Osteoblast (primary cell): ENCODE data around the gene UBE2E2. TPM values are rescaled to one million over a fixed set of nuclear protein-coding genes. Genes with fewer than 3 reads are reported as not detected.

Source experiments
- DNase-seq: peaks from one replicate; pipeline ENCODE4 v3.0.0; 2011; ENCODE audit warnings: low spot score, mixed read lengths; ENCODE audit not compliant: insufficient read length; ENCODE audit errors: missing footprints
- H2AFZ ChIP-seq: 2 replicates; pipeline ENCODE4 v1.6.0; 2011; ENCODE audit warnings: mild to moderate bottlenecking, low read length
- H3K27ac ChIP-seq: 2 replicates; pipeline ENCODE4 v1.5.1; 2011; ENCODE audit warnings: mild to moderate bottlenecking, low read depth, low read length, moderate library complexity
- H3K27me3 ChIP-seq: 2 replicates; pipeline ENCODE4 v1.6.0; 2012; ENCODE audit warnings: mild to moderate bottlenecking, control low read depth, inconsistent platforms, low read length, moderate library complexity; ENCODE audit not compliant: insufficient read depth
- H3K36me3 ChIP-seq: 2 replicates; pipeline ENCODE4 v1.5.1; 2011; ENCODE audit warnings: mild to moderate bottlenecking, low read length, control low read depth, moderate library complexity; ENCODE audit not compliant: insufficient read depth
- H3K4me1 ChIP-seq: 2 replicates; pipeline ENCODE4 v1.5.1; 2011; ENCODE audit warnings: mild to moderate bottlenecking, low read length, control low read depth, moderate library complexity; ENCODE audit not compliant: insufficient read depth
- H3K4me2 ChIP-seq: 2 replicates; pipeline ENCODE4 v1.6.0; 2011; ENCODE audit warnings: mild to moderate bottlenecking, low read length; ENCODE audit not compliant: insufficient read depth
- H3K4me3 ChIP-seq: fragments of 200-600 bp; sonication (generic); 3 replicates; pipeline ENCODE4 v1.5.1; 2012; ENCODE audit warnings: mild to moderate bottlenecking, low read length, inconsistent platforms; ENCODE audit not compliant: insufficient read depth
- H3K79me2 ChIP-seq: 2 replicates; pipeline ENCODE4 v1.6.0; 2012; ENCODE audit warnings: mild to moderate bottlenecking, low read length, control low read depth, inconsistent platforms; ENCODE audit not compliant: insufficient read depth
- H3K9me3 ChIP-seq: 2 replicates; pipeline ENCODE4 v1.5.1; 2011; ENCODE audit warnings: low read depth, low read length, control low read depth
- H4K20me1 ChIP-seq: 2 replicates; pipeline ENCODE4 v1.6.0; 2012; ENCODE audit warnings: mild to moderate bottlenecking, low read length, control low read depth; ENCODE audit not compliant: insufficient read depth
- CTCF ChIP-seq: IDR thresholded peaks from 2 replicates; pipeline ENCODE4 v1.5.1; 2011; ENCODE audit warnings: mild to moderate bottlenecking, low read depth, low read length, moderate library complexity; ENCODE audit errors: extremely low read depth
- total RNA-seq: library from RNA; depleted of rRNA; stranded (reverse); fragments of >200 nt; gene quantifications from 2 replicates; pipeline ENCODE4 v1.2.3, GENCODE V29; 2012

The UBE2E2 gene
- total RNA-seq, 1 donor, result 49.6 TPM

- H4K20me1 ChIP-seq, result no peaks in the 10 kb centered on the region
- no peak overlapping the region for H3K27ac ChIP-seq
- no peak overlapping the region for H2AFZ ChIP-seq
Measured at GRCh38 chr3:23501201-23501802, 298.2 kb downstream of the UBE2E2 start.

DNA sequence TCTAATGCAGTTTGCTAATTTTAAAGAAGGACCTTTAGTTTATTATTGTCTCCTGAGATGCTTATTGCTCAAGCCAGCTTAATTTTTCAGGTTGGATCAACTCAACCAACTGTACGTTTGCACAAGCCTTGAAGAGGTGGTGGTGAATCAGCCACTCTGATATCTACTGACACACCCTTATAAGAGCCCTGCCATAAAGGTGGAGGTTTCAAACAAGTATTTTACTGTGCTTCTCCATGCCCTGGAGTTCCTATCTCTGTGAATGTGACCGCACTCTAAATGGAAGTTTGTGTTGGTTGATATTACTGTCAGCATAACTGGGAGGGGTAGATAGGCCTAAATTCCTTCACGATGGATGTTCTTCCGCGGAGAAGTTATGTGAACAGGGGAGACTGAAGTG, 305.3 kb downstream of the UBE2E2 start:
- DNase-seq, result peak; percentile 13
- H3K27ac ChIP-seq, result no peak overlapping the region
- no peaks in the 10 kb centered on the region for H3K9me3 ChIP-seq
- no peak overlapping the region for H3K4me3 ChIP-seq
- no peak overlapping the region for H3K4me2 ChIP-seq
- H4K20me1 ChIP-seq, result no peaks in the 10 kb centered on the region
- no peak for TF ChIP-seq CTCF
- H2AFZ ChIP-seq, result no peak overlapping the region
- H3K27me3 ChIP-seq, result no peaks in the 10 kb centered on the region
- no peaks in the 10 kb centered on the region for H3K4me1 ChIP-seq
- no peaks in the 10 kb centered on the region for H3K36me3 ChIP-seq
- H3K79me2 ChIP-seq, result no peaks in the 10 kb centered on the region

More at GRCh38 chr3:23501201-23501802, 298.2 kb downstream of the UBE2E2 start:
- Histone ChIP-seq H3K4me2 (no peak overlapping the region), H3K27me3 (no peaks in the 10 kb centered on the region), H3K79me2 (no peaks in the 10 kb centered on the region), H3K4me1 (no peaks in the 10 kb centered on the region), H3K4me3 (no peak overlapping the region), H3K9me3 (no peaks in the 10 kb centered on the region), H3K36me3 (no peaks in the 10 kb centered on the region)
- DNase-seq, result peak; percentile 14
- TF ChIP-seq CTCF, result no peak

DNA sequence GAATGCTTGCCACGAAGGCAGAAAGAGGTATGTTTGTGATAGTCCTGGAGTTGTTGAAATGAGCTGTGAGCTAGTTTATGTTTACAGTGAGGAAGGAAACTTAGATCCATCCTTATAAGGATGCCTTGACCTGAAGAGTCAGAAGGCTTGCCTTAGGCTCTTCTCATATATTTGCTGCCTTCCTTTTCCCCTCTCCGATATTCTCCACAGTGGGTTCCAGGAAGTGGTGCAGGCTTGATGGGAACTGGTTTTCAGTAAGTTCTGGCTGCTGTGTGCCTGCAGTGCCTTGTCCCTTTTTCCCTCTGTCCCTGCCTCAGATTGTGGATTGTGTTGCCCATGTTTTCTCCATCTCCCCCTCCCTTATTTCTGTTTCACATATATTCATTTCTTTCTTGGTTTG, 315.3 kb downstream of the UBE2E2 start:
- H3K27ac ChIP-seq, result no peak overlapping the region
- H3K4me2 ChIP-seq, result no peak overlapping the region
- no peaks in the 10 kb centered on the region for H3K27me3 ChIP-seq
- H3K4me3 ChIP-seq, result no peak overlapping the region
- H2AFZ ChIP-seq, result no peak overlapping the region
- no peaks in the 10 kb centered on the region for H3K9me3 ChIP-seq
- DNase-seq, result no peak
- H4K20me1 ChIP-seq, result no peaks in the 10 kb centered on the region
- H3K36me3 ChIP-seq, result no peaks in the 10 kb centered on the region
- TF ChIP-seq CTCF, result no peak
- H3K4me1 ChIP-seq, result no peaks in the 10 kb centered on the region
- H3K79me2 ChIP-seq, result no peaks in the 10 kb centered on the region

- no peak overlapping the region for H3K4me2 ChIP-seq
- no peak overlapping the region for H3K4me3 ChIP-seq
- H2AFZ ChIP-seq, result no peak overlapping the region
- no peaks in the 10 kb centered on the region for H3K9me3 ChIP-seq
- no peaks in the 10 kb centered on the region for H3K79me2 ChIP-seq
- DNase-seq, result no peak
- no peaks in the 10 kb centered on the region for H3K27me3 ChIP-seq
- TF ChIP-seq CTCF, result no peak
- H3K36me3 ChIP-seq, result no peaks in the 10 kb centered on the region
- H4K20me1 ChIP-seq, result no peaks in the 10 kb centered on the region
- H3K4me1 ChIP-seq, result no peaks in the 10 kb centered on the region
- no peak overlapping the region for H3K27ac ChIP-seq
Measured at GRCh38 chr3:23519314-23520208, 316.4 kb downstream of the UBE2E2 start.
